K562 (cell line): Measurements from ENCODE around the gene CARD14. TPM values are rescaled to one million over a fixed set of nuclear protein-coding genes. Genes with fewer than 3 reads are reported as not detected.

Source experiments
- CAMTA2 ChIP-seq: fragments of 250-450 bp; sonication (Bioruptor Pico); conservative IDR thresholded peaks from 2 replicates; pipeline ENCODE4 v1.5.1; 2022
- CREB1 ChIP-seq, 2 experiments: sonication (generic) in 1 of 2; formaldehyde crosslinking in 1 of 2; IDR thresholded peaks; 2 replicates each; pipeline versions ENCODE4 v1.6.1 to v1.8.0; 2012 to 2022; ENCODE audit warnings: inconsistent platforms in 1 of 2, mild to moderate bottlenecking in 1 of 2, missing genetic modification reagents in 1 of 2, moderate library complexity in 1 of 2
- DACH1 ChIP-seq: fragments of 450-650 bp; IDR thresholded peaks from 2 replicates; pipeline ENCODE4 v1.6.1; 2018; ENCODE audit not compliant: partially characterized antibody
- GABPB1 ChIP-seq: sonication (generic); formaldehyde crosslinking; IDR thresholded peaks from 2 replicates; pipeline ENCODE4 v1.8.0; 2022; ENCODE audit warnings: mild to moderate bottlenecking, missing genetic modification reagents
- HDGF ChIP-seq: fragments of 450-650 bp; IDR thresholded peaks from 2 replicates; pipeline ENCODE4 v1.6.1; 2016
- HNRNPK ChIP-seq: fragments of 200-400 bp; formaldehyde crosslinking; IDR thresholded peaks from one replicate; pipeline ENCODE4 v1.6.1; 2018; ENCODE audit warnings: mild to moderate bottlenecking, low read depth, low read length; ENCODE audit not compliant: poor library complexity, severe bottlenecking
- HNRNPLL ChIP-seq: fragments of 200-400 bp; formaldehyde crosslinking; IDR thresholded peaks from 2 replicates; pipeline ENCODE4 v1.6.1; 2017; ENCODE audit warnings: low read length, low read depth, mild to moderate bottlenecking; ENCODE audit not compliant: poor library complexity, severe bottlenecking
- NR4A1 ChIP-seq, 2 experiments: fragments of 250-450 bp in 1 of 2; fragments of 450-650 bp in 1 of 2; sonication (Bioruptor Pico) in 1 of 2; IDR thresholded peaks; 2 replicates each; pipeline versions ENCODE4 v1.4.0 to v1.6.1; 2016 to 2020; ENCODE audit warnings: mild to moderate bottlenecking in 2 of 2, missing compliant biosample characterization in 1 of 2, missing genetic modification characterization in 1 of 2, moderate library complexity in 1 of 2
- PYGO2 ChIP-seq: fragments of 450-650 bp; IDR thresholded peaks from 2 replicates; pipeline ENCODE4 v1.6.1; 2016; ENCODE audit warnings: mild to moderate bottlenecking, missing genetic modification characterization, moderate library complexity, missing compliant biosample characterization
- RBFOX2 ChIP-seq: fragments of 200-400 bp; formaldehyde crosslinking; IDR thresholded peaks from 2 replicates; pipeline ENCODE4 v1.6.1; 2017; ENCODE audit warnings: low read depth, mild to moderate bottlenecking, low read length, moderate library complexity
- SMARCC2 ChIP-seq: fragments of 450-650 bp; IDR thresholded peaks from 2 replicates; pipeline ENCODE4 v1.6.1; 2017; ENCODE audit warnings: antibody characterized with exemption, moderate library complexity, mild to moderate bottlenecking, low read depth
- TAF7 ChIP-seq: fragments of 450-650 bp; IDR thresholded peaks from 2 replicates; pipeline ENCODE4 v1.6.1; 2016; ENCODE audit warnings: missing genetic modification characterization, missing compliant biosample characterization
- TEAD1 ChIP-seq, 2 experiments: fragments of 450-650 bp in 1 of 2; sonication (generic) in 1 of 2; formaldehyde crosslinking; IDR thresholded peaks; 2 replicates each; pipeline versions ENCODE4 v1.4.0 to v1.8.0; 2020 to 2022; ENCODE audit warnings: mild to moderate bottlenecking in 2 of 2, missing genetic modification reagents in 1 of 2
- ZBTB1 ChIP-seq: sonication (generic); formaldehyde crosslinking; IDR thresholded peaks from 2 replicates; pipeline ENCODE4 v1.8.1; 2023; ENCODE audit warnings: missing genetic modification reagents, low read depth, mild to moderate bottlenecking, borderline replicate concordance
- ZBTB8A ChIP-seq: fragments of 450-650 bp; IDR thresholded peaks from 2 replicates; pipeline ENCODE4 v1.6.1; 2018; ENCODE audit warnings: mild to moderate bottlenecking, moderate library complexity; ENCODE audit not compliant: partially characterized antibody
- ZFX ChIP-seq: sonication (generic); formaldehyde crosslinking; IDR thresholded peaks from 2 replicates; pipeline ENCODE4 v1.8.0; 2022; ENCODE audit warnings: mild to moderate bottlenecking, missing genetic modification reagents, moderate library complexity
- ZNF165 ChIP-seq: fragments of 250-450 bp; sonication (Bioruptor Pico); IDR thresholded peaks from 2 replicates; pipeline ENCODE4 v1.4.0; 2020; ENCODE audit warnings: borderline replicate concordance
- ZNF175 ChIP-seq: fragments of 200-800 bp; sonication (Bioruptor generic); IDR thresholded peaks from 2 replicates; pipeline ENCODE4 v1.6.1; 2016; ENCODE audit warnings: low read depth, mild to moderate bottlenecking, missing genetic modification characterization, missing compliant biosample characterization
- ZNF263 ChIP-seq: sonication (generic); formaldehyde crosslinking; IDR thresholded peaks from 2 replicates; pipeline ENCODE4 v1.8.0; 2022; ENCODE audit warnings: mild to moderate bottlenecking, missing genetic modification reagents, borderline replicate concordance
- ZNF436 ChIP-seq: fragments of 250-450, 450-650 bp; sonication (Bioruptor Pico); formaldehyde crosslinking; IDR thresholded peaks from 2 replicates; pipeline ENCODE4 v1.7.0; 2020; ENCODE audit warnings: mild to moderate bottlenecking
- ZNF511 ChIP-seq: sonication (generic); formaldehyde crosslinking; IDR thresholded peaks from 2 replicates; pipeline ENCODE4 v1.8.0; 2022; ENCODE audit warnings: mild to moderate bottlenecking, missing genetic modification reagents
- ZNF57 ChIP-seq: fragments of 450-650 bp; formaldehyde crosslinking; IDR thresholded peaks from 2 replicates; pipeline ENCODE4 v1.4.0; 2020; ENCODE audit warnings: mild to moderate bottlenecking, moderate library complexity
- ZNF76 ChIP-seq: fragments of 250-450 bp; sonication (Bioruptor Pico); IDR thresholded peaks from 2 replicates; pipeline ENCODE4 v1.4.0; 2020; ENCODE audit warnings: mild to moderate bottlenecking, moderate library complexity, borderline replicate concordance
- ZNF778 ChIP-seq: fragments of 450-650 bp; formaldehyde crosslinking; IDR thresholded peaks from 2 replicates; pipeline ENCODE4 v1.4.0; 2020; ENCODE audit warnings: mild to moderate bottlenecking, moderate library complexity
- polyA plus RNA-seq, 8 experiments: library from polyadenylated mRNA; depleted of rRNA in 4 of 8; stranded (reverse) in 5 of 8; unstranded in 3 of 8; fragments of >200 nt; fragmentation: Nextera tagmentation in 2 of 8; fragmentation: Illumina TruSeq in 1 of 8; extraction: Ambion mirVana in 2 of 8; extraction: Trizol in 1 of 8; gene quantifications; 2 replicates each; pipeline versions ENCODE4 v1.2.1 to v1.2.3, GENCODE V29; 2011 to 2014; ENCODE audit warnings: inconsistent platforms in 1 of 8, missing spikeins in 1 of 8
- total RNA-seq, 7 experiments: library from RNA; depleted of rRNA in 6 of 7; stranded (reverse); fragments of >200 nt in 6 of 7; fragmentation: Illumina TruSeq in 2 of 7; extraction: Trizol in 2 of 7; gene quantifications; 2 replicates each; pipeline versions ENCODE4 v1.2.1 to v1.2.3, GENCODE V29; 2011 to 2021; ENCODE audit warnings: low replicate concordance in 1 of 7
- TF ChIP-seq, protein P1 (sequence below), 3 experiments: IDR thresholded peaks in 2 of 3; conservative IDR thresholded peaks in 1 of 3; 2 replicates each; pipeline ENCODE4 v1.5.1; 2011 to 2012; ENCODE audit warnings: low read length in 3 of 3, mild to moderate bottlenecking in 3 of 3, control low read depth in 2 of 3, improper control_type of control experiment in 1 of 3, inconsistent platforms in 1 of 3, low read depth in 1 of 3, mixed read lengths in 1 of 3, moderate library complexity in 1 of 3; ENCODE audit not compliant: insufficient read depth in 2 of 3
- TF ChIP-seq, protein P2 (sequence below): sonication (generic); formaldehyde crosslinking; IDR thresholded peaks from 2 replicates; pipeline ENCODE4 v1.9.0; 2022; ENCODE audit warnings: mild to moderate bottlenecking, missing genetic modification reagents

Gene CARD14
- total and polyA plus RNA-seq, 9 of the 15 experiments (the other 6 are each of a cell fraction or from before 2014, with no cell fraction given): not detected

DNA sequence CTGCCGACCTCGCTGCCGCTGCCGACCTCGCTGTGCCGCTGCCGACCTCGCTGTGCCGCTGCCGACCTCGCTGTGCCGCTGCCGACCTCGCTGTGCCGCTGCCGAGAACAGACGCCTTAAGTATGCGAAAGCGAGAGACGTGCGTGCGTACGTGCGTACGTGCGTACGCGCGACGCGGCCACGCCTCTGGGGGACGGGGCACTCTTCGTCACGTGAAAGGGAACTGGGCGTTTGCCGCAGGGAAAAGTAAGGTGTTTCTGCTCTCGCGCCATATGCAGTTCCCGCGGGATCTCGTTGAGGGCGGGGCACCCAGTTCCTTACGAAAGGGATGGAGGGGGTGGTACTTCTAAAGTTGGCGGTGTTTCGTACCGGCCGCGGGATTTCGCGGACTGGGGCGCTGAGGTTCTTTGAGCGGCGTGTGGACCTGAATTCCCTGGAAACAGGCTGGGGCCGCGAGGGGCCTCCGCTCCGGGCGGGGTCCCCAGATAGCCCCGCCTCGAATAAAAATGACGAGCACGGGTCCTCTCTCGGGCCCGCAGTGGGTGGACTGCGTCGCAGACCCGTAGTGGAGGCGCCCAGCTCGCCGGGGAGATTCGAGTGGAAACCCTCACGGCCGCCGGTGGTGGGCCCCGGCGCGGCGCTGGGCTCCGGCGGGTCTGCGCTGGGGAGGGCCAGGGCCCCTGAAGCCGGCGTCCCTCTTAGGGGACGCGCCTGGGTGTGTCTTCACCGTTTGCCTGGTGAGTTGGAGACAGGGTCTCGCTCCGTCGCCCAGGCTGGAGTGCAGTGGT is 22.6 kb upstream of the CARD14 start, which contains the start of gene EIF4A3 (continued):
- TF ChIP-seq, protein P1, sequence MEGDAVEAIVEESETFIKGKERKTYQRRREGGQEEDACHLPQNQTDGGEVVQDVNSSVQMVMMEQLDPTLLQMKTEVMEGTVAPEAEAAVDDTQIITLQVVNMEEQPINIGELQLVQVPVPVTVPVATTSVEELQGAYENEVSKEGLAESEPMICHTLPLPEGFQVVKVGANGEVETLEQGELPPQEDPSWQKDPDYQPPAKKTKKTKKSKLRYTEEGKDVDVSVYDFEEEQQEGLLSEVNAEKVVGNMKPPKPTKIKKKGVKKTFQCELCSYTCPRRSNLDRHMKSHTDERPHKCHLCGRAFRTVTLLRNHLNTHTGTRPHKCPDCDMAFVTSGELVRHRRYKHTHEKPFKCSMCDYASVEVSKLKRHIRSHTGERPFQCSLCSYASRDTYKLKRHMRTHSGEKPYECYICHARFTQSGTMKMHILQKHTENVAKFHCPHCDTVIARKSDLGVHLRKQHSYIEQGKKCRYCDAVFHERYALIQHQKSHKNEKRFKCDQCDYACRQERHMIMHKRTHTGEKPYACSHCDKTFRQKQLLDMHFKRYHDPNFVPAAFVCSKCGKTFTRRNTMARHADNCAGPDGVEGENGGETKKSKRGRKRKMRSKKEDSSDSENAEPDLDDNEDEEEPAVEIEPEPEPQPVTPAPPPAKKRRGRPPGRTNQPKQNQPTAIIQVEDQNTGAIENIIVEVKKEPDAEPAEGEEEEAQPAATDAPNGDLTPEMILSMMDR (IDR thresholded peaks at IDR 0.05 in 2 of 3, conservative IDR thresholded peaks at IDR 0.05 in 1 of 3; ENCODE audit: insufficient read depth in 2 of 3, low read depth in 1 of 3, low read length in 3 of 3): no peak; a peak in 1 of 6 replicates
- no peak for TF ChIP-seq ZNF76 (CRISPR knock-in tag)
- peak; percentile 57; the same call in 1 of the 2 replicates for TF ChIP-seq TAF7 (tag)
- no peak for TF ChIP-seq HNRNPK
- TF ChIP-seq PYGO2 (tag): no peak
- TF ChIP-seq ZNF778 (CRISPR knock-in tag): no peak
- TF ChIP-seq CREB1 (IDR thresholded peaks at IDR 0.05): peak; percentile 93
- peak; percentile 95 for TF ChIP-seq CREB1 (CRISPR knock-in tag; IDR thresholded peaks at IDR 0.05)
- TF ChIP-seq ZNF436 (CRISPR knock-in tag): no peak
- TF ChIP-seq HNRNPLL: peak; percentile 80
- TF ChIP-seq SMARCC2: peak; percentile 19; the same call in 1 of the 2 replicates
- TF ChIP-seq ZNF57 (CRISPR knock-in tag): no peak
- no peak; the same call in 1 of the 2 replicates for TF ChIP-seq GABPB1
- TF ChIP-seq ZNF175 (CRISPR knock-in tag): no peak
- no peak; the same call in 1 of the 2 replicates for TF ChIP-seq ZNF511
- TF ChIP-seq CAMTA2 (CRISPR knock-in tag): no peak
- no peak for TF ChIP-seq NR4A1 (CRISPR knock-in tag; IDR thresholded peaks at IDR 0.05)
- TF ChIP-seq NR4A1 (tag; IDR thresholded peaks at IDR 0.05): no peak
- no peak for TF ChIP-seq ZNF263 (CRISPR knock-in tag)
- no peak for TF ChIP-seq ZBTB8A
- peak; percentile 100 for TF ChIP-seq RBFOX2
- TF ChIP-seq ZBTB1 (CRISPR knock-in tag): 0 out of 2 replicates have a peak, but pooled peaks have one; percentile 35
- no peak for TF ChIP-seq HDGF
- TF ChIP-seq, protein P2, sequence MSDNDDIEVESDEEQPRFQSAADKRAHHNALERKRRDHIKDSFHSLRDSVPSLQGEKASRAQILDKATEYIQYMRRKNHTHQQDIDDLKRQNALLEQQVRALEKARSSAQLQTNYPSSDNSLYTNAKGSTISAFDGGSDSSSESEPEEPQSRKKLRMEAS (CRISPR knock-in tag): peak; percentile 87
- no peak for TF ChIP-seq ZNF165
- no peak for TF ChIP-seq DACH1
- peak; percentile 79 for TF ChIP-seq ZFX (CRISPR knock-in tag)
- TF ChIP-seq TEAD1 (CRISPR knock-in tag; IDR thresholded peaks at IDR 0.05): peak in 1 of 2 experiments; percentile 87; a peak in 1 of 4 replicates
